Uterus (tissue), 4 donors: ENCODE results near the gene COL15A1. TPM values are rescaled to one million over a fixed set of nuclear protein-coding genes. Genes with fewer than 3 reads are reported as not detected.

Experiments
- DNase-seq, 2 donors: peaks; one replicate each; pipeline ENCODE4 v3.0.0-alpha.2; 2019 to 2020
- H3K27ac ChIP-seq, 2 donors: fragments of 200-600 bp; sonication (generic); 1 replicate in 1 of 2; 2 replicates in 1 of 2; pipeline ENCODE4 v1.5.1; 2016 to 2018
- H3K27me3 ChIP-seq, 2 donors: fragments of 200-600 bp; sonication (generic); one replicate each; pipeline ENCODE4 v1.5.1; 2018 to 2019; ENCODE audit warnings: control low read depth in 1 of 2
- H3K36me3 ChIP-seq, 2 donors: fragments of 200-600 bp; sonication (generic); one replicate each; pipeline ENCODE4 v1.5.1; 2019; ENCODE audit warnings: control low read depth in 1 of 2
- H3K4me1 ChIP-seq, 2 donors: fragments of 200-600 bp; sonication (generic); one replicate each; pipeline ENCODE4 v1.5.1; 2018 to 2019; ENCODE audit warnings: control low read depth in 1 of 2
- H3K4me3 ChIP-seq, 2 donors: fragments of 200-600 bp; sonication (generic); 1 replicate in 1 of 2; 2 replicates in 1 of 2; pipeline ENCODE4 v1.5.1; 2018 to 2019; ENCODE audit warnings: mild to moderate bottlenecking in 1 of 2
- H3K9me3 ChIP-seq, 2 donors: fragments of 200-600 bp; sonication (generic); one replicate each; pipeline ENCODE4 v1.5.1; 2019; ENCODE audit warnings: control low read depth in 1 of 2
- CTCF ChIP-seq, 4 experiments: fragments of 200-600 bp in 2 of 4; fragments of 450-650 bp in 2 of 4; sonication (generic) in 2 of 4; IDR thresholded peaks; one replicate each; pipeline ENCODE4 v1.5.1; 2016 to 2019; ENCODE audit warnings: antibody characterized with exemption in 4 of 4, mild to moderate bottlenecking in 2 of 4, moderate library complexity in 1 of 4
- POLR2A ChIP-seq, 2 donors: fragments of 450-650 bp; IDR thresholded peaks; one replicate each; pipeline ENCODE4 v1.6.1; 2016; ENCODE audit warnings: antibody characterized with exemption in 2 of 2, mild to moderate bottlenecking in 1 of 2, moderate library complexity in 1 of 2
- intact Hi-C: fragments of 100-400 bp; cut with DNase I; formaldehyde crosslinking; loops from one replicate; pipeline ENCODE4 v1.15.1; 2023; ENCODE audit warnings: low total_unique reads
- total RNA-seq, 4 donors: library from RNA; depleted of rRNA in 3 of 4; stranded (reverse); fragments of >200 nt in 3 of 4; gene quantifications; one replicate each; pipeline versions ENCODE4 v1.1.0 to v1.2.4, GENCODE V29; 2014 to 2023
- donor health status: DM: yes; HTN: yes; CAD: no.

The COL15A1 gene
- total RNA-seq, 4 donors from 2014 or later: 20.3 to 160 (median 50.4) TPM

GRCh38 chr9:98962181-98962560 is 18.5 kb downstream of the COL15A1 start:
- Histone ChIP-seq H3K4me1 (peaks cover 0 to 13% of the 10 kb centered on the region in 2 donors), H3K36me3 (no peaks in the 10 kb centered on the region), H3K4me3 (no peak overlapping the region), H3K27ac (peak overlapping the region; percentile 15 to 68), H3K9me3 (no peaks in the 10 kb centered on the region), H3K27me3 (no peaks in the 10 kb centered on the region)
- no peak for DNase-seq
- TF ChIP-seq POLR2A (IDR thresholded peaks at IDR 0.05) (no peak), CTCF (IDR thresholded peaks at IDR 0.05) (no peak)
- intact Hi-C loops: no loop called here

- Histone ChIP-seq H3K36me3 (no peaks in the 10 kb centered on the region), H3K9me3 (no peaks in the 10 kb centered on the region), H3K4me3 (no peak overlapping the region), H3K27me3 (no peaks in the 10 kb centered on the region), H3K4me1 (peaks cover 0 to 13% of the 10 kb centered on the region in 2 donors), H3K27ac (peak overlapping the region in 1 of 2 donors; percentile 4)
- intact Hi-C loops: no loop called here
- TF ChIP-seq POLR2A (IDR thresholded peaks at IDR 0.05) (no peak), CTCF (IDR thresholded peaks at IDR 0.05) (no peak)
- DNase-seq: no peak
Observed at GRCh38 chr9:98962861-98963260, 19.2 kb downstream of the COL15A1 start.

GRCh38 chr9:98964201-98964600 is 20.5 kb downstream of the COL15A1 start:
- intact Hi-C loops: no loop called here
- no peak for DNase-seq
- Histone ChIP-seq H3K9me3 (no peaks in the 10 kb centered on the region), H3K27me3 (no peaks in the 10 kb centered on the region), H3K27ac (peak overlapping the region in 1 of 2 donors; percentile 17), H3K4me1 (peaks cover 0 to 13% of the 10 kb centered on the region in 2 donors), H3K4me3 (no peak overlapping the region), H3K36me3 (no peaks in the 10 kb centered on the region)
- no peak for TF ChIP-seq POLR2A (IDR thresholded peaks at IDR 0.05)
- no peak for TF ChIP-seq CTCF (IDR thresholded peaks at IDR 0.05)

- H3K27ac ChIP-seq: peak overlapping the region in 1 of 2 donors; percentile 17
- intact Hi-C loops: no loop called here
Observed at GRCh38 chr9:98964911-98965336, 21.2 kb downstream of the COL15A1 start.

GRCh38 chr9:98966676-98967075 is 23.0 kb downstream of the COL15A1 start:
- intact Hi-C loops: no loop called here
- Histone ChIP-seq H3K4me1 (no peaks in the 10 kb centered on the region), H3K27me3 (no peaks in the 10 kb centered on the region), H3K9me3 (no peaks in the 10 kb centered on the region), H3K27ac (no peak overlapping the region), H3K4me3 (no peak overlapping the region), H3K36me3 (no peaks in the 10 kb centered on the region)
- DNase-seq: no peak
- TF ChIP-seq POLR2A (IDR thresholded peaks at IDR 0.05) (no peak), CTCF (IDR thresholded peaks at IDR 0.05) (no peak)

More at GRCh38 chr9:98964911-98965336, 21.2 kb downstream of the COL15A1 start:
- H3K4me1 ChIP-seq: peaks cover 0 to 7% of the 10 kb centered on the region in 2 donors
- no peaks in the 10 kb centered on the region for H3K36me3 ChIP-seq
- H3K4me3 ChIP-seq: no peak overlapping the region
- no peak for DNase-seq
- TF ChIP-seq POLR2A (IDR thresholded peaks at IDR 0.05): no peak
- no peak for TF ChIP-seq CTCF (IDR thresholded peaks at IDR 0.05)
- H3K27me3 ChIP-seq: no peaks in the 10 kb centered on the region
- H3K9me3 ChIP-seq: no peaks in the 10 kb centered on the region
